ENCODE data around the gene CDKN2A. TPM values are rescaled to one million over a fixed set of nuclear protein-coding genes. Genes with fewer than 3 reads are reported as not detected.

The CDKN2A gene
- total RNA-seq, 2 donors from 2014 or later = 6.2 TPM; not detected in 1

GRCh38 chr9:22002038-22002437 lies 7.8 kb upstream of the CDKN2A start:
- Histone ChIP-seq H3K36me3 (replicated peaks in 1 of 2; ENCODE audit: insufficient read depth in 1 of 2, low read depth in 2 of 2) (no peaks in the 10 kb centered on the region), H3K4me3 (no peak overlapping the region), H3K4me1 (no peaks in the 10 kb centered on the region), H3K27ac (no peak overlapping the region), H3K9me3 (no peaks in the 10 kb centered on the region), H3K27me3 (peaks cover 0 to 7% of the 10 kb centered on the region in 2 donors)
- WGBS, 2 donors = 67 to 68% methylated on average over 1 of the region's 1 CpG
- ATAC-seq = no peak
- DNase-seq = no peak
- intact Hi-C loops (cut with DNase I) = no loop called here
- TF ChIP-seq, protein P1, sequence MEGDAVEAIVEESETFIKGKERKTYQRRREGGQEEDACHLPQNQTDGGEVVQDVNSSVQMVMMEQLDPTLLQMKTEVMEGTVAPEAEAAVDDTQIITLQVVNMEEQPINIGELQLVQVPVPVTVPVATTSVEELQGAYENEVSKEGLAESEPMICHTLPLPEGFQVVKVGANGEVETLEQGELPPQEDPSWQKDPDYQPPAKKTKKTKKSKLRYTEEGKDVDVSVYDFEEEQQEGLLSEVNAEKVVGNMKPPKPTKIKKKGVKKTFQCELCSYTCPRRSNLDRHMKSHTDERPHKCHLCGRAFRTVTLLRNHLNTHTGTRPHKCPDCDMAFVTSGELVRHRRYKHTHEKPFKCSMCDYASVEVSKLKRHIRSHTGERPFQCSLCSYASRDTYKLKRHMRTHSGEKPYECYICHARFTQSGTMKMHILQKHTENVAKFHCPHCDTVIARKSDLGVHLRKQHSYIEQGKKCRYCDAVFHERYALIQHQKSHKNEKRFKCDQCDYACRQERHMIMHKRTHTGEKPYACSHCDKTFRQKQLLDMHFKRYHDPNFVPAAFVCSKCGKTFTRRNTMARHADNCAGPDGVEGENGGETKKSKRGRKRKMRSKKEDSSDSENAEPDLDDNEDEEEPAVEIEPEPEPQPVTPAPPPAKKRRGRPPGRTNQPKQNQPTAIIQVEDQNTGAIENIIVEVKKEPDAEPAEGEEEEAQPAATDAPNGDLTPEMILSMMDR (IDR thresholded peaks at IDR 0.05) = no peak
- TF ChIP-seq POLR2A (IDR thresholded peaks at IDR 0.05) = no peak

DNA sequence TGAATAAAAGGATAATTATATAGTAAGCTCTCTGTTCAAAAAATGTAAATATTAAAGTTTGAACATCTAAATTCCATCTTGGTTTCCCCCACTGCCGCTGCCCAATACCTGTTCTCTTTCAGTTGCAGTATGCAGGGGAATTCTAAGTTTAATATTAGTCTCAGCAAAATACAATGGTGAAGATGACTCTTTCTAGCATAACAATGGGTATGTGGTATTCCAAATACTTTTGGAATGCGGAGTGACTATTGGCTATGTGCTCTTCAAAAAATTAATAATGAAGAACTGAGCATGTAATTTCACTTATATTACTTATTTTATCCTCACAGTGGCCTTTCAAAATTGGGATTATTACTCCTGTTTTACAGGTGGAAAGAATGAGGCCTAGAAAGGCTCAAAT lies 3.8 kb upstream of the CDKN2A start:
- ATAC-seq (no peak), DNase-seq (no peak)
- Histone ChIP-seq H3K27me3 (no peaks in the 10 kb centered on the region), H3K36me3 (replicated peaks in 1 of 2; ENCODE audit: insufficient read depth in 1 of 2, low read depth in 2 of 2) (no peaks in the 10 kb centered on the region), H3K4me3 (no peak overlapping the region), H3K4me1 (peaks cover 17% of the 10 kb centered on the region), H3K9me3 (no peaks in the 10 kb centered on the region), H3K27ac (no peak overlapping the region)
- 93 to 100% methylated on average over 2 of the region's 2 CpGs for WGBS, 2 donors
- TF ChIP-seq POLR2A (IDR thresholded peaks at IDR 0.05) = no peak
- TF ChIP-seq, protein P1 (IDR thresholded peaks at IDR 0.05) = no peak
- intact Hi-C loops (cut with DNase I) = loop anchor here (10.0 kb wide), 1 partner anchor 63 kb away; no protein-coding TSS in a partner anchor

- 76 to 80% methylated on average over 1 of the region's 1 CpG for WGBS, 2 donors
- Histone ChIP-seq H3K4me1 (peaks cover 17% of the 10 kb centered on the region), H3K27ac (no peak overlapping the region), H3K27me3 (no peaks in the 10 kb centered on the region), H3K36me3 (replicated peaks in 1 of 2; ENCODE audit: insufficient read depth in 1 of 2, low read depth in 2 of 2) (no peaks in the 10 kb centered on the region), H3K4me3 (no peak overlapping the region), H3K9me3 (no peaks in the 10 kb centered on the region)
- DNase-seq (no peak), ATAC-seq (no peak)
- intact Hi-C loops (cut with DNase I) = loop anchor here (10.0 kb wide), 1 partner anchor 63 kb away; no protein-coding TSS in a partner anchor
- TF ChIP-seq POLR2A (IDR thresholded peaks at IDR 0.05) = no peak
- TF ChIP-seq, protein P1 (IDR thresholded peaks at IDR 0.05) = no peak
Observed at GRCh38 chr9:21997480-21997879, 3.3 kb upstream of the CDKN2A start.

DNA sequence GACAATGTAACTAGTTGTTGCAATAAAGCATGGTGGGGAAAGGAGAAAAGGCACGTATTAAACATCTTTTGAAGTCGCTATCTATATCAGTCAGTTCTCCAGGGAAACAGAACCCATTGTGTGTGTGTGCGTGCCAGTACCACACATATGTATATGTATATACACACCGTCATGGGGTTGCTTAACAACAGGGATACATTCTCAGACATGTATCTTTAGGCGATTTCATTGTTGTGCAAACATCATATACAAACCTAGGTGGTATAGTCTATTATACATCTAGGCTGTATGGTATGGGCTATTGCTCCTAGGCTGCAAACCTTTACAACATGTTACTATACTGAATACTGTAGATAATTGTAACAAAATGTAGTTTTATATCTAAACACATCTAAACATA lies 2.7 kb upstream of the CDKN2A start:
- WGBS, 2 donors = 79 to 91% methylated on average over 5 of the region's 5 CpGs
- no peaks in the 10 kb centered on the region for H3K36me3 ChIP-seq (replicated peaks in 1 of 2; ENCODE audit: insufficient read depth in 1 of 2, low read depth in 2 of 2)
- ATAC-seq (no peak), DNase-seq (no peak)
- H3K27me3 ChIP-seq = no peaks in the 10 kb centered on the region
- TF ChIP-seq POLR2A (IDR thresholded peaks at IDR 0.05) = no peak
- TF ChIP-seq, protein P1 (IDR thresholded peaks at IDR 0.05) = no peak
- H3K27ac ChIP-seq = no peak overlapping the region
- H3K4me3 ChIP-seq = no peak overlapping the region
- intact Hi-C loops (cut with DNase I) = loop anchor here (10.0 kb wide), 1 partner anchor 62 kb away; no protein-coding TSS in a partner anchor
- H3K9me3 ChIP-seq = no peaks in the 10 kb centered on the region
- peaks cover 17% of the 10 kb centered on the region for H3K4me1 ChIP-seq

- no peak for DNase-seq
- 54 to 85% methylated on average over 9 of the region's 9 CpGs for WGBS, 2 donors
- intact Hi-C loops (cut with DNase I) = loop anchor here (10.0 kb wide), 1 partner anchor 62 kb away; no protein-coding TSS in a partner anchor
- H3K36me3 ChIP-seq (replicated peaks in 1 of 2; ENCODE audit: insufficient read depth in 1 of 2, low read depth in 2 of 2) = no peaks in the 10 kb centered on the region
- peaks cover 17% of the 10 kb centered on the region for H3K4me1 ChIP-seq
- H3K4me3 ChIP-seq = no peak overlapping the region
- H3K27me3 ChIP-seq = no peaks in the 10 kb centered on the region
- no peak for ATAC-seq
- no peak overlapping the region for H3K27ac ChIP-seq
- H3K9me3 ChIP-seq = no peaks in the 10 kb centered on the region
- TF ChIP-seq, protein P1 (IDR thresholded peaks at IDR 0.05) = no peak
- TF ChIP-seq POLR2A (IDR thresholded peaks at IDR 0.05) = no peak
Observed at GRCh38 chr9:21996438-21996837, 2.2 kb upstream of the CDKN2A start.
